Peyer's patch (tissue), 4 donors: ENCODE results near the gene HCST.

ENCODE experiments used
- POLR2A ChIP-seq, 2 donors: fragments of 450-650 bp; IDR thresholded peaks; one replicate each; pipeline ENCODE4 v1.5.1; 2017; ENCODE audit warnings: antibody characterized with exemption in 2 of 2, mild to moderate bottlenecking in 2 of 2, moderate library complexity in 2 of 2
- TF ChIP-seq, protein P1 (sequence below), 6 experiments: fragments of 450-650 bp in 4 of 6; fragments of 200-600 bp in 2 of 6; sonication (generic) in 1 of 6; IDR thresholded peaks; one replicate each; pipeline ENCODE4 v1.5.1; 2017 to 2019; ENCODE audit warnings: antibody characterized with exemption in 6 of 6, mild to moderate bottlenecking in 3 of 6, moderate library complexity in 1 of 6

DNA sequence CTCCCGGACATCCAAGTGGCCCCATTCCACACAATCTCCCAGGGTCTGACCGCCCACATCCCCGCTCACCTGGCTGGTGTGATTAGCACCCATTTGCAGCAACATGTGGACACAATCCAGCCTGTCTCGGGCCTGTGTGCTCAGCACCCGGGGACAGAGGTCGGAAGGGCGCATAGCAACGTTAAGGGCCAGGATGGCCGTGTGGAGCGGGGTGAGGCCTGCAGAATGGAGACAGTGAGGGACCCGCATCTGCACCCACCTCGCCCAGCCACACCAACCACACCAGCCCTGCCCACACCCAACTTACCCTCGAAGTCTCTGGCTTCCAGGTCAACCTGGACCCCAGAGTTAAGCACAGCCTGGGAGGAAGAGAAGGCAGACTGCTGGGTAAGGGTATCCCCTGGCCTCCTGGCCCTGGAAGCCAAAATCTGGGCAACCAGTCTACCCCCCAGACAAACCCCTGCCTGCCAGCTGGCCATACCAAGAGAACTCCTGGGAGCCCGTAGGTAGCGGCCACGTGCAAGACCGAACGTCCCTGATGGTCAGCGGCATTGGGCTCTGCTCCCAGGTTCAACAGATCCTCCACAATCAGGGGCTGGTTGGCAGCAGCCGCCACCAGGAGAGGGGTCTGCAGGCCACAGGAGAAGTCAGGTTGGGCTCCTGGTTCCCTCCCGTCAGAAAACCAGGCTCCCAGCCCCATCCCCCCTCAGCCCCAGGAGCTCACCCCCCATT is 6.3 kb upstream of the HCST start:
- TF ChIP-seq, protein P1, sequence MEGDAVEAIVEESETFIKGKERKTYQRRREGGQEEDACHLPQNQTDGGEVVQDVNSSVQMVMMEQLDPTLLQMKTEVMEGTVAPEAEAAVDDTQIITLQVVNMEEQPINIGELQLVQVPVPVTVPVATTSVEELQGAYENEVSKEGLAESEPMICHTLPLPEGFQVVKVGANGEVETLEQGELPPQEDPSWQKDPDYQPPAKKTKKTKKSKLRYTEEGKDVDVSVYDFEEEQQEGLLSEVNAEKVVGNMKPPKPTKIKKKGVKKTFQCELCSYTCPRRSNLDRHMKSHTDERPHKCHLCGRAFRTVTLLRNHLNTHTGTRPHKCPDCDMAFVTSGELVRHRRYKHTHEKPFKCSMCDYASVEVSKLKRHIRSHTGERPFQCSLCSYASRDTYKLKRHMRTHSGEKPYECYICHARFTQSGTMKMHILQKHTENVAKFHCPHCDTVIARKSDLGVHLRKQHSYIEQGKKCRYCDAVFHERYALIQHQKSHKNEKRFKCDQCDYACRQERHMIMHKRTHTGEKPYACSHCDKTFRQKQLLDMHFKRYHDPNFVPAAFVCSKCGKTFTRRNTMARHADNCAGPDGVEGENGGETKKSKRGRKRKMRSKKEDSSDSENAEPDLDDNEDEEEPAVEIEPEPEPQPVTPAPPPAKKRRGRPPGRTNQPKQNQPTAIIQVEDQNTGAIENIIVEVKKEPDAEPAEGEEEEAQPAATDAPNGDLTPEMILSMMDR (IDR thresholded peaks at IDR 0.05): no peak
- no peak for TF ChIP-seq POLR2A (IDR thresholded peaks at IDR 0.05)
